Measurements from ENCODE around the gene PZP.

PZP gene

DNA sequence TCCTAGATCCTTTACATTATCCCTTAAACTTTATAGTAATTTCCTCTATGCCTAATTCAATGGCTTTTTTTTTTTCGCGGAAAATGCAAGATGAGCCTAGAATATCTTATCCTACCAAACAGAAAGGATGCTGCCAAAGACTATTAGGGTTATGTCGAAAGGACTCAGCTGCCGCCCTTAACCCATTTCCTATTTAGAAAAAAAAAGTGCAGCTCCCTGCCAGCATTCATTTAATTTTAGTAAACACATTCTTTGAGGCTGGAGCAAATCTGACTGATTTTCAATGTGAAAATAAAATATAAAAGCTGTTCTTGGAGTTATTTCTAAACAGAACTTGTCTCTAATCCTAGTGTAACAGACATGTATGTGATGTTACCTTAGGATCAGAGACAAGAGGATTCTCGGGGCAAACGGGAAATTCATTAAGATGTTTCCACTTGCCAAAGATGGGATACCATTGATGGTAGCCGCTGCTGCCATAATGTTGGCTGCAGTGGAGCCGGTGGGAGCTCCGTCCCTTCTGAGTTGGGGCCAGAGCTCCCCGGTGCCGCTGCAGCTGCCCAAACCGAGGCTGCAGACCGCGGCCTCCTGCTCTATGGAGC, 84.3 kb downstream of the PZP start:
- Histone ChIP-seq H4K20me1 (ENCODE audit: insufficient read depth) (no peaks in the 10 kb centered on the region), H3K36me3 (ENCODE audit: insufficient read depth) (no peaks in the 10 kb centered on the region), H3K79me2 (ENCODE audit: insufficient read depth, low read depth) (no peaks in the 10 kb centered on the region), H3K27me3 (ENCODE audit: insufficient read depth, low read depth) (no peaks in the 10 kb centered on the region), H2AFZ (ENCODE audit: low read depth) (no peak overlapping the region), H3K4me1 (ENCODE audit: low read depth, poor library complexity, severe bottlenecking) (no peaks in the 10 kb centered on the region), H3K4me3 (IDR thresholded peaks at IDR 0.05; ENCODE audit: insufficient read depth, low read depth, low read length) (no peak overlapping the region), H3K27ac (no peak overlapping the region), H3K4me2 (no peak overlapping the region), H3K9ac (no peak overlapping the region)
- TF ChIP-seq, protein P1, sequence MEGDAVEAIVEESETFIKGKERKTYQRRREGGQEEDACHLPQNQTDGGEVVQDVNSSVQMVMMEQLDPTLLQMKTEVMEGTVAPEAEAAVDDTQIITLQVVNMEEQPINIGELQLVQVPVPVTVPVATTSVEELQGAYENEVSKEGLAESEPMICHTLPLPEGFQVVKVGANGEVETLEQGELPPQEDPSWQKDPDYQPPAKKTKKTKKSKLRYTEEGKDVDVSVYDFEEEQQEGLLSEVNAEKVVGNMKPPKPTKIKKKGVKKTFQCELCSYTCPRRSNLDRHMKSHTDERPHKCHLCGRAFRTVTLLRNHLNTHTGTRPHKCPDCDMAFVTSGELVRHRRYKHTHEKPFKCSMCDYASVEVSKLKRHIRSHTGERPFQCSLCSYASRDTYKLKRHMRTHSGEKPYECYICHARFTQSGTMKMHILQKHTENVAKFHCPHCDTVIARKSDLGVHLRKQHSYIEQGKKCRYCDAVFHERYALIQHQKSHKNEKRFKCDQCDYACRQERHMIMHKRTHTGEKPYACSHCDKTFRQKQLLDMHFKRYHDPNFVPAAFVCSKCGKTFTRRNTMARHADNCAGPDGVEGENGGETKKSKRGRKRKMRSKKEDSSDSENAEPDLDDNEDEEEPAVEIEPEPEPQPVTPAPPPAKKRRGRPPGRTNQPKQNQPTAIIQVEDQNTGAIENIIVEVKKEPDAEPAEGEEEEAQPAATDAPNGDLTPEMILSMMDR (conservative IDR thresholded peaks at IDR 0.05; ENCODE audit: low read depth, low read length) = no peak

DNA sequence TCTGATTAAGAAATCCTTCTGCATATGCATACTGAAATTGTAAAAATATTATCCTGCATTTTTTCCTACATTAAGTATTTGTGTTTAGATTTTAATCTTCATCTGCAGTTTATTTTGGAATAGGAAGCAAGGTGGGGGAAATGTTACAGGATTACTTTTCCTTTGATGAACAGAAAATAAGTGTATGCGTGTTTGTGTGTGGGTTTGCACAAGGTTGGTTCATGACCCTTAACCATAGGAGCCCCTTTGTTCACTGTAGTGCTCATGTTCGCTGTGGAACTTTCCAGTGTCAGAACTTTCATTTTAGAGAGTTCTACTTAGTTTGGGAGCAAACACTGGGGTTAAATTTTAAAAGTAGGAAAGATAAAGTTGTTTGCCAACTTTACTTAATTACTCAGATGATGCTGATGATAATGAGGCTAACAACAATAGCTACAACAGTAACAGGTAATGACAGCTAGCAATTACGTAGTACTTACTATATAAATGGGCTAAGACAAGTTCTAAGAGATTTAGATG, 86.0 kb downstream of the PZP start:
- H3K9ac ChIP-seq = no peak overlapping the region
- no peak overlapping the region for H3K27ac ChIP-seq
- no peak overlapping the region for H3K4me2 ChIP-seq
- no peak overlapping the region for H3K4me3 ChIP-seq (IDR thresholded peaks at IDR 0.05; ENCODE audit: insufficient read depth, low read depth, low read length)
- H3K27me3 ChIP-seq (ENCODE audit: insufficient read depth, low read depth) = no peaks in the 10 kb centered on the region
- H2AFZ ChIP-seq (ENCODE audit: low read depth) = no peak overlapping the region
- H3K36me3 ChIP-seq (ENCODE audit: insufficient read depth) = no peaks in the 10 kb centered on the region
- TF ChIP-seq, protein P1 (conservative IDR thresholded peaks at IDR 0.05; ENCODE audit: low read depth, low read length) = no peak
- no peaks in the 10 kb centered on the region for H4K20me1 ChIP-seq (ENCODE audit: insufficient read depth)
- H3K4me1 ChIP-seq (ENCODE audit: low read depth, poor library complexity, severe bottlenecking) = no peaks in the 10 kb centered on the region
- H3K79me2 ChIP-seq (ENCODE audit: insufficient read depth, low read depth) = no peaks in the 10 kb centered on the region

DNA sequence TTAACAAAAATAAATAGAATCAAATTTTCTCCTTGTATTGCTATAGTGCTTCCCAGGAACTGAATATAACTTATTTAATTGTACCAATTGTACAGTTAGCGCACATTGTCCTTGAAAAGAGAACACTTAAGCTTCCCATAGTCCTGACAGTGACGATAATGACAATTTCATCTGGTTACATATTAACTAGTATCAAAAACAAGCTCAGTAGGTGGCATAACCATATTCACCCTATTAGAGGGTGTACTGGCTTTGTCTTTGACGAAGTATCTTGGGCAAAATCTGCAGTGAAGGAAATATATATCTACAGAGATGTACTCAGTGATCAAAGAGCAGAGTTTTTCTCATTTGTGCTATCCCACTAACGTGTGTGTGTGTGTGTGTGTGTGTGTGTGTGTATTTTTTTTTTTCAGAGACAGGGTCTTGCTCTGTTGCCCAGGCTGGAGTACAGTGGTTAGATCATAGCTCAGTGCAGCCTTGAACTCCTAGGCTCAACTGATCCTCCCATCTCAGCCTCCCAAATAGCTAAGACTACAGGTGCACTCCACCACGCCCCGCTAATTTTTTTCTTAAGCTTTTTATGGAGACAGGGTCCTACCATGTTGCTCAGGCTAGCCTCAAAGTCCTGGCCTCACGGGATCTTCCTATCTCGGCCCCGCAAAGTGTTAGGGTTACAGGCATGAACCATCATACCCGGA, 87.6 kb downstream of the PZP start:
- Histone ChIP-seq H3K27ac (no peak overlapping the region), H3K79me2 (ENCODE audit: insufficient read depth, low read depth) (no peaks in the 10 kb centered on the region), H3K9ac (no peak overlapping the region), H2AFZ (ENCODE audit: low read depth) (no peak overlapping the region), H3K4me2 (no peak overlapping the region), H3K36me3 (ENCODE audit: insufficient read depth) (no peaks in the 10 kb centered on the region), H3K27me3 (ENCODE audit: insufficient read depth, low read depth) (no peaks in the 10 kb centered on the region), H4K20me1 (ENCODE audit: insufficient read depth) (no peaks in the 10 kb centered on the region), H3K4me1 (ENCODE audit: low read depth, poor library complexity, severe bottlenecking) (no peaks in the 10 kb centered on the region), H3K4me3 (IDR thresholded peaks at IDR 0.05; ENCODE audit: insufficient read depth, low read depth, low read length) (no peak overlapping the region)
- TF ChIP-seq, protein P1 (conservative IDR thresholded peaks at IDR 0.05; ENCODE audit: low read depth, low read length) = no peak

DNA sequence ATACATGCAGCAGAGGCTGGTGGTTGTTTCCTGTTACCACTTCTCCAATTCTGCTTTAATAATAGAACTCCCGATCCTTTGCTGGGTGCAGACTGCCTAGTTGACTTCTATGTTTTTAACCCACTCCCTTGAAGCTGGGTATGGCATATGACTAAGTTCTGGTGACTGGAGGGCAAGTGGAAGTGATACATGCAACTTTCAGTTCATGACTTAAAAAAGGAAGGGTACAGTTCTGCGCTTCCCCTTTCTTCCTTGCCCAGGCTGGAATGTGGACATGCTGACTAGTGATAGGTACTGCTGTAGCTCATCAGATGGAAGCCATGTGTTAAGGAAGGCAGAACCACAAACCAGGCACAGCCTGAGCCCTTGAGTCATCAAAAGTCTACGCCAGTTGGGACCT, 90.0 kb downstream of the PZP start:
- Histone ChIP-seq H3K79me2 (ENCODE audit: insufficient read depth, low read depth) (no peaks in the 10 kb centered on the region), H3K4me1 (ENCODE audit: low read depth, poor library complexity, severe bottlenecking) (no peaks in the 10 kb centered on the region), H2AFZ (ENCODE audit: low read depth) (no peak overlapping the region), H3K27me3 (ENCODE audit: insufficient read depth, low read depth) (no peaks in the 10 kb centered on the region), H3K36me3 (ENCODE audit: insufficient read depth) (no peaks in the 10 kb centered on the region), H3K4me2 (no peak overlapping the region), H3K4me3 (IDR thresholded peaks at IDR 0.05; ENCODE audit: insufficient read depth, low read depth, low read length) (no peak overlapping the region), H3K27ac (no peak overlapping the region), H4K20me1 (ENCODE audit: insufficient read depth) (no peaks in the 10 kb centered on the region), H3K9ac (no peak overlapping the region)
- TF ChIP-seq, protein P1 (conservative IDR thresholded peaks at IDR 0.05; ENCODE audit: low read depth, low read length) = no peak

All from KMS-11 (cell line).